Hepatocyte (in vitro differentiated cells): ENCODE data around the gene LILRB5. TPM values are rescaled to one million over a fixed set of nuclear protein-coding genes. Genes with fewer than 3 reads are reported as not detected.

Experiments used
- DNase-seq: peaks from one replicate; pipeline ENCODE4 v3.0.0-alpha.2; 2016; ENCODE audit warnings: low spot score
- H2AFZ ChIP-seq: fragments of 200-600 bp; sonication (generic); 2 replicates; pipeline ENCODE4 v1.6.0; 2016; ENCODE audit warnings: antibody characterized with exemption, mild to moderate bottlenecking
- H3K27ac ChIP-seq: fragments of 200-600 bp; sonication (generic); 2 replicates; pipeline ENCODE4 v1.5.1; 2016; ENCODE audit warnings: mild to moderate bottlenecking
- H3K27me3 ChIP-seq: fragments of 200-600 bp; sonication (generic); 2 replicates; pipeline ENCODE4 v1.6.1; 2016
- H3K36me3 ChIP-seq: fragments of 200-600 bp; sonication (generic); replicated peaks from 2 replicates; pipeline ENCODE4 v1.5.1; 2016; ENCODE audit warnings: low read depth; ENCODE audit not compliant: insufficient read depth
- H3K4me1 ChIP-seq: fragments of 200-600 bp; sonication (generic); 2 replicates; pipeline ENCODE4 v1.5.1; 2016; ENCODE audit warnings: mild to moderate bottlenecking, moderate library complexity; ENCODE audit not compliant: insufficient read depth
- H3K4me2 ChIP-seq: fragments of 200-600 bp; sonication (generic); 2 replicates; pipeline ENCODE4 v1.6.0; 2016
- H3K4me3 ChIP-seq: fragments of 200-600 bp; sonication (generic); 2 replicates; pipeline ENCODE4 v1.5.1; 2016; ENCODE audit warnings: mild to moderate bottlenecking
- H3K79me2 ChIP-seq: fragments of 200-600 bp; sonication (generic); 2 replicates; pipeline ENCODE4 v1.6.0; 2017; ENCODE audit warnings: mild to moderate bottlenecking
- H3K9me2 ChIP-seq: fragments of 200-600 bp; sonication (generic); replicated peaks from 2 replicates; pipeline ENCODE4 v1.6.0; 2017; ENCODE audit warnings: mild to moderate bottlenecking; ENCODE audit not compliant: insufficient read depth
- H3K9me3 ChIP-seq: fragments of 200-600 bp; sonication (generic); 2 replicates; pipeline ENCODE4 v1.5.1; 2016; ENCODE audit warnings: low read depth, mild to moderate bottlenecking
- H4K20me1 ChIP-seq: fragments of 200-600 bp; sonication (generic); 2 replicates; pipeline ENCODE4 v1.6.0; 2016; ENCODE audit warnings: mild to moderate bottlenecking; ENCODE audit not compliant: insufficient read depth, poor library complexity, severe bottlenecking
- CTCF ChIP-seq: fragments of 200-600 bp; sonication (generic); IDR thresholded peaks from 2 replicates; pipeline ENCODE4 v1.5.1; 2016; ENCODE audit warnings: antibody characterized with exemption, mild to moderate bottlenecking; ENCODE audit not compliant: poor library complexity
- EZH2 ChIP-seq: fragments of 200-600 bp; sonication (generic); IDR thresholded peaks from 2 replicates; pipeline ENCODE4 v1.6.1; 2016; ENCODE audit warnings: antibody characterized with exemption, mild to moderate bottlenecking, borderline replicate concordance
- EZH2phosphoT487 ChIP-seq: fragments of 200-600 bp; sonication (generic); IDR thresholded peaks from one replicate; pipeline ENCODE4 v1.6.1; 2018; ENCODE audit warnings: antibody characterized with exemption, mild to moderate bottlenecking, low read depth, moderate library complexity; ENCODE audit not compliant: unreplicated experiment, severe bottlenecking
- WGBS: methylation state at CpG from one replicate; pipeline ENCODE4 v1.1.6; 2016; ENCODE audit warnings: low lambda C conversion rate; ENCODE audit errors: missing lambda C conversion rate; 5-methylcytosine and 5-hydroxymethylcytosine counted together
- polyA plus RNA-seq: library from polyadenylated mRNA; unstranded; fragments of >200 nt; fragmentation: Nextera tagmentation; extraction: Ambion mirVana; gene quantifications from 2 replicates; pipeline ENCODE4 v1.2.1, GENCODE V29; 2016
- total RNA-seq: library from RNA; depleted of rRNA; stranded (reverse); fragments of >200 nt; gene quantifications from 2 replicates; pipeline ENCODE4 v1.2.3, GENCODE V29; 2014

Gene LILRB5
- total and polyA plus RNA-seq, 2 experiments from 2014 or later = 0.80 to 1.6 TPM

DNA sequence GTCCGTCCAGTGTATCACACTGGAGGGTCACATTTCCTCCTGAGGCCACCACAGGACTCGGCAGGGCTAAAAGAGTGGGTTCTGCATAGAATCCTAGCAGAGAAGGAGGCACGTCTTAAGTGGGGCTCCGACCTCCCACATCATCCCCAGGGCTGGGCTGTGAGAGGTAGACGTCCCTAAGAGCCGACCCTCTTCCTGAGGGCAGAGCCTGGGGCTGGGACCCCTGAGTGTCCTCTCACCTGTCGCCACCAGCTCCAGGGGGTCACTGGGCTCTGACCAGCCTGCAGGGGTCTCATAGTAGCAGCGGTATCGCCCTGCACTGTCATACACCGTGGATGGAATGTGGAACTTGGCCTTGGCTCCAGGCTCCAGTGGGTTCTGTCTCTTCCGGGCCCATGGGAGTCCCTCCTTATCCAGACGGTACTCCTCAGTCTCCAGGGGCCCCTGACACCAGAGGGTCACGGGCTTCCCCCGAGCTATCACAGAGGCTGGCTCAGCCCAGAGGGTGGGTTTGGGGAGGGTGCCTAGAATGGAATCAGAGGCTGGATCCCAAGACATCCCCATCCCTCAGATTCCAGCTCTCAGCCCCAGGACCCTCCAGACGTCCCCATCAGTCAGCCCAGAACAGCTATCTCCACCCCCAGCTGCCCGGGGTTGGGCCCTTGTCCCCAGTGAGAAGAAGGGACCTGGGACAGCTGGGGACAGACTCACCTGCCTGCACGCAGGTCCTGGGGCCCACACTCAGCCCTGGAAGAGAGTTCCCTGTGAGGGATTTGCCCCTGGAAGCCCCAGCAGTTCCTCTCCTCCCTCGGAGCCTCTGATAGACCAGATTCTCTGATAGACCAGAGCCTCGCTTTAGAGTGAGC lies 590 bp downstream of the LILRB5 start:
- H4K20me1 ChIP-seq = no peaks in the 10 kb centered on the region
- no peak for TF ChIP-seq EZH2phosphoT487
- TF ChIP-seq EZH2 = no peak
- TF ChIP-seq CTCF = no peak
- no peak overlapping the region for H3K4me3 ChIP-seq
- no peaks in the 10 kb centered on the region for H3K4me1 ChIP-seq
- no peak for DNase-seq
- H3K9me3 ChIP-seq = no peaks in the 10 kb centered on the region
- no peak overlapping the region for H3K27ac ChIP-seq
- H3K9me2 ChIP-seq = no peaks in the 10 kb centered on the region
- H2AFZ ChIP-seq = no peak overlapping the region
- H3K79me2 ChIP-seq = no peaks in the 10 kb centered on the region
- no peaks in the 10 kb centered on the region for H3K27me3 ChIP-seq
- WGBS = 84% methylated on average over 18 of the region's 19 CpGs
- no peak overlapping the region for H3K4me2 ChIP-seq
- no peaks in the 10 kb centered on the region for H3K36me3 ChIP-seq

GRCh38 chr19:54255105-54255775 lies 1.8 kb downstream of the LILRB5 start:
- Histone ChIP-seq H4K20me1 (no peaks in the 10 kb centered on the region), H3K79me2 (no peaks in the 10 kb centered on the region), H3K9me3 (no peaks in the 10 kb centered on the region), H3K4me2 (no peak overlapping the region), H2AFZ (no peak overlapping the region), H3K27ac (no peak overlapping the region), H3K9me2 (no peaks in the 10 kb centered on the region), H3K4me1 (no peaks in the 10 kb centered on the region), H3K27me3 (peaks cover 3% of the 10 kb centered on the region), H3K4me3 (no peak overlapping the region), H3K36me3 (no peaks in the 10 kb centered on the region)
- no peak for DNase-seq
- TF ChIP-seq EZH2 (no peak), EZH2phosphoT487 (no peak), CTCF (no peak)
- 75% methylated on average over 24 of the region's 26 CpGs for WGBS

GRCh38 chr19:54254195-54254906 lies 2.7 kb downstream of the LILRB5 start:
- H4K20me1 ChIP-seq = no peaks in the 10 kb centered on the region

More at GRCh38 chr19:54254195-54254906, 2.7 kb downstream of the LILRB5 start:
- no peaks in the 10 kb centered on the region for H3K79me2 ChIP-seq
- H3K4me3 ChIP-seq = no peak overlapping the region
- no peaks in the 10 kb centered on the region for H3K4me1 ChIP-seq
- TF ChIP-seq EZH2phosphoT487 (no peak), EZH2 (no peak)
- H2AFZ ChIP-seq = no peak overlapping the region
- H3K9me3 ChIP-seq = no peaks in the 10 kb centered on the region
- H3K4me2 ChIP-seq = no peak overlapping the region
- H3K36me3 ChIP-seq = no peaks in the 10 kb centered on the region
- WGBS = 74% methylated on average over 16 of the region's 17 CpGs
- no peak for DNase-seq
- no peak overlapping the region for H3K27ac ChIP-seq
- no peaks in the 10 kb centered on the region for H3K9me2 ChIP-seq
- peaks cover 7% of the 10 kb centered on the region for H3K27me3 ChIP-seq
